IPS-NIHi11 (cell line): ENCODE results near the gene PRDM16.

Experiments used
- DNase-seq: peaks from one replicate; pipeline ENCODE4 v3.0.0; 2012; ENCODE audit warnings: mixed read lengths, low spot score

Gene PRDM16

GRCh38 chr1:3306583-3307291 lies 237.7 kb downstream of the PRDM16 start:
- no peak for DNase-seq

- no peak for DNase-seq
These were observed 238.4 kb downstream of the PRDM16 start for GRCh38 chr1:3307359-3307758.

GRCh38 chr1:3308053-3308452 lies 239.1 kb downstream of the PRDM16 start:
- no peak for DNase-seq

- DNase-seq, result no peak
These were observed 241.9 kb downstream of the PRDM16 start for GRCh38 chr1:3310718-3311400.

- DNase-seq, result no peak
These were observed 242.7 kb downstream of the PRDM16 start for GRCh38 chr1:3311711-3312110.

GRCh38 chr1:3312310-3312897 lies 243.4 kb downstream of the PRDM16 start:
- no peak for DNase-seq

GRCh38 chr1:3312898-3313575 lies 244.0 kb downstream of the PRDM16 start:
- DNase-seq, result peak; percentile 77

GRCh38 chr1:3313576-3313950 lies 244.6 kb downstream of the PRDM16 start:
- peak; percentile 69 for DNase-seq

- no peak for DNase-seq
These were observed 245.7 kb downstream of the PRDM16 start for GRCh38 chr1:3314491-3315381.

GRCh38 chr1:3315399-3316339 lies 246.7 kb downstream of the PRDM16 start:
- DNase-seq, result no peak

GRCh38 chr1:3316340-3316943 lies 247.4 kb downstream of the PRDM16 start:
- no peak for DNase-seq

GRCh38 chr1:3317456-3317855 lies 248.5 kb downstream of the PRDM16 start:
- no peak for DNase-seq

- no peak for DNase-seq
These were observed 249.3 kb downstream of the PRDM16 start for GRCh38 chr1:3318329-3318728.

- DNase-seq, result peak; percentile 89
These were observed 250.9 kb downstream of the PRDM16 start for GRCh38 chr1:3319874-3320245.

GRCh38 chr1:3320246-3321152 lies 251.5 kb downstream of the PRDM16 start:
- no peak for DNase-seq

- DNase-seq, result no peak
These were observed 252.8 kb downstream of the PRDM16 start for GRCh38 chr1:3321559-3322449.

- DNase-seq, result no peak
These were observed 253.5 kb downstream of the PRDM16 start for GRCh38 chr1:3322450-3323020.
